Measurements from ENCODE around the gene THPO.

THPO gene

DNA sequence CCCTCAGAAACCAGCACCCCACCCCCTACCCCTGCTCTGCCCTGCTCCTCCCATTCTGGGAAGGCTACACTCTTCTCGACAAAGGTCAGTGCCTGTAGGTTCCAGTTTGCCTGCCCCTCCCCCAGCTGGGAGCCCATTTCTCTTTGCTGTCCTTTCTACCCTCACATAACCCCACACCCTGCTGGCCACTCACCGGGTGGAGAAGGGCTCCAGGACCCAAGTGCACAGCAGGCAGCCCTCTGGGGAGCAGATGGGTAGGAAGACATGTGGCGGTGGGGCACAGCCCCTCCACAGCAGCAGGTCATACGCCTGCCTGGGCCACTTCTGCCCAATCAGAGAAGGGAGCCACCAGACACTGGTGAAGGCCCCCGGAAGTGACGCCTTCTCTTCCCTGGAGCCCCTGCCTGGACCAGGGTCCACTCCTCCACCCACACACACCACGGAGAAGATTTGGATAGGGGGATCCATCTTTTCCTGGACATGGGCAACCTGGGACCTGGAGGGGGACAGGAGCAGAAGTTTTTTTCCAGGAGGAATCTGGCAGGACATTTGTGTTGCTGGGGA, at the start of gene THPO:
Gene THPO (minus strand): TSS at position 326 of the 564 bp plus-strand sequence. CDS start 1,948 bp downstream, outside the sequence.
- peak; percentile 50 for DNase-seq

DNA sequence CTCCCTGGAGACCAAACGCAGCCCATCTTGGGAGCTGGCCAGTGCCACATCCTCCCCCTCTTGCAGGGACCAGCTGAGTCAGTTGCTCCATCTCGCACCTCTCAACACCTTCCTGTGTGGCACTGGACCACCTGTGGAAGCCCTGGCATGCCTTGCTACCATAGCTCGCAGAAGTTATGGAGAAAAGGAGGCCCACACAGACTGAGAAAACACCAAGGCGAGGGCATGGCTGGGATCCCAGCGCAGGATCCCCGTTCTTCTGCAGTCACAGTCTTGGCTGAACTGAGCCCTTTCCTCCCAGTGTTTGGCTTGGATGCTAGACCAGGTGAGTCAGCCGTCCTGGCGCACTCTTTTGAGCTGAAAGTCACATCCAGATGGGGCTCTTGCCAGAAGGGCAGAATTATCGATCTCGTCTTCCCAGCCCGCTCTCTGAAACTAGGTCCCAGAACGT, 48.7 kb upstream of the THPO start:
- DNase-seq, result no peak

DNA sequence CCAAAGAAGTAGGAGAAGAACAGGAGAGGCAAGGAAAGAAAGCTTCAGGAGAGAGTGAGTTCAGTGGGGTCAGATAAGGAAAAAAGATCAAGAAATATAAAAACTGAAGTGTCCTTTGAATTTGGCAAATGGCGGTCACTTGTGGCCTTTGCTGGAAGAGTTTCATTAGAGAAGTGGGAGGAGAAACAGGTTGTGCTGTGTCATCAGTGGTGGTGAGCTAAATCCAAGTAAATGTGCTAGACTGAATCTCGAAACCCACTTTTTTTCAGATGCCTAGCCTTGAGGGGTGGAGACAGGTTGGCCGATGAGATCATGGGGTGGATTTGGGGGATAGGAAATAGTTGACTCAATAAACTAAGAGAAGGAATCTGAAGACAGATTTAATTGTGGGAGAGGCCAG, 45.6 kb upstream of the THPO start:
- no peak for DNase-seq

DNA sequence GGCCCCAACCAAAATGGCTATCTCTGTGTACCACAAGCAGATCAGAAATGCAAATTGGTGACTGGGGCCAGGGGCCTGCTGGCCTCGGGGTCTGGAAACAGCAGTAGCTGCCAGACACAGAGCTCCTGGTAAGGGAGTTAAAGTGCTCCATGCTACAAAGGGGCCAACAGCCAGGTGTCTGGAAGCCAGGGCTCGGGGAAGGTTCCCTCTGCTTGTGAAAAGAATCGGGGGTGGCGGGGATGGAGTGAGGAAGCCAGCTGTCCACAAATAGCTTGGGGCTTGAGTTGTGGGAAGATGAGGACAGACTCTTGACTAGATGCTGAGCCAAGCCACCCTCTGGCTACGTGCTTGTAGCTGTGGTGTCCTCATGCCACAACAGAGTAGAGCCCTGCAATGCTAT, 41.2 kb upstream of the THPO start:
- no peak for DNase-seq

DNA sequence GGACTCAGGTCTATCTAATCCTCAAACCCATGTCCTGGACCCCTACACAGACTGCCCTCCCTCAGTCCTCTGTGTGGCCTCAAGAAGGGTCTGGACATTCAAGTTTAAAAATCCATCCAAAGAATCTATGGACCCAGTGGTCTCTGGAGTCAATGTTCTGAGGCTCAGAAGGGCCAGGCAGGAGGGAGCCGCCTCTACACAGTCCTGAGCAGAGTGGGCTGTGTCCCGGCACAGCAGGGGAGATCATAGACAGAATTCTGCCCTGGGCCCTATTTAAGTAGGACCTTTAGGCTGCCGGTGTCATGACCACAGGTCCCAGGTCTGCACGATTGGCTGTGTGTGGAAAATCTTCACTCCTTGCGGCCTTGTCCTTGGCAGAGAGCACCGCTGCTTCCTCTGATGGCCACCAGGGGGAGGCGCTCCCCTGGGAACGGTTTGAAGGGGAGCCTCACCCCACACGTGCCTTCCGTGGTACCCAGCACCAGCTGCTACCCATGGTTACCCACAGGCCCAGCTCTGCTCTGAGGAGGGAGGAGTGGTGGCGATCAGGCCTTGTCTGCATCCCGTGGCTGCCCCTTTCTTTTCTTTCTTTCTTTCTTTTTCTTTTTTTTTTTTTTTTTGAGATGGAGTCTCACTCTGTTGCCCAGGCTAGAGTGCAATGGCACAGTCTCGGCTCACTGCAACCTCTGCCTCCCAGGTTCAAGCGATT, 39.8 kb upstream of the THPO start:
- no peak for DNase-seq

- no peak for DNase-seq
These were observed 37.1 kb upstream of the THPO start for GRCh38 chr3:184415203-184415490.

DNA sequence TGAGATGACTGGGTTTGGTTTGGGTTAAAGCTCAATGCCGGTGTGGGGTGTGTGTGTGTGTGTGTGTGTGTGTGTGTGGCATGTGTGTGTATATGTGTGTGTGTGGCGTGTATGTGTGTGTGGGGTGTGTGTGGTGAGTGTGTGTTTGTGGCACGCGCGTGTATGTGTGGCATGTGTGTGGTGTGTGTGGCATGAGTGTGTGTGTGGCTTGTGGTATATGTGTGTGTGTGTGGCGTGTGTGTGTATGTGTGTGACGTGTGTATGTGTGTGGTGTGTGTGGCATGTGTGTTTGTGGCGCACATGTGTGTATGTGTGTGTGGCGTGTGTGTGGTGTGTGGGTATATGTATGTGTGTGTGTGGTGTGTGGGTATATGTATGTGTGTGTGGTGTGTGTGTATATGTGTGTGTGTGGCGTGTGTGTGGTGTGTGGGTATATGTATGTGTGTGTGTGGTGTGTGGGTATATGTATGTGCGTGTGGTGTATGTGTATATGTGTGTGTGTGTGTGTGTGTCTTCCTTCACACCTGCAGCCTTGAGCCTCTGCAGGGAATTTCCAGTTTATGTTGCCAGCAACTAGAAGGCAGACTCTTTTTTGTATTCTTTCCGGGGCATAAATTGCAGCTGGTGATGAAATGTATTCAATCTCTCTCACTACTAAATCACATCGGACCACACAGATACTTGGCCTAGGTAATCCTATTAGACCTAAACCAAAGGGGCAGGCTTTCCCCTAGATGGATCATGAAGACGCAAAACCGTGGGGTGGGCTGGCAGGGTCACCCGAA, 36.6 kb upstream of the THPO start:
- no peak for DNase-seq

- DNase-seq, result no peak
These were observed 32.0 kb upstream of the THPO start for GRCh38 chr3:184409946-184410500.

GRCh38 chr3:184409331-184409926, 31.4 kb upstream of the THPO start:
- DNase-seq, result no peak

- no peak for DNase-seq
These were observed 27.3 kb upstream of the THPO start for GRCh38 chr3:184405075-184406030.

DNA sequence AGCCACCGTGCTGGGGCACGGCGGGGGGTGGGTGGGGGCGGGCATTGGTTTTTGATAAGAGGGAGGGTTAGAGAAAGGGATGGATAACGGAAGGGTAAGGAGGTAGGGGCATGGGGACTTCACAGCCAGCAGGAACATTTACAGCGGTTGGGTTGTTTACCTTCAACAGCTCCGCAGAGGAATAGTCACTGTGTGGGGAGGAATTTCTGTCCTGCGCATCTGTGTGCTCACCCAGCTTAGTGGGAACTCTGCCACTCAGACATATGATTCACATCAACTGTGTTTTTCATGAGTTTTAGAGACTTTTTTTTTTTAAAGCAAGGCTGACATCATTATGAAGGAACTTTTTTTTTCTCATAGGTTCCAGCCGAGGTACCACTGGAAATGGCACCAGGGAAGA, 21.4 kb upstream of the THPO start:
- DNase-seq, result no peak

DNA sequence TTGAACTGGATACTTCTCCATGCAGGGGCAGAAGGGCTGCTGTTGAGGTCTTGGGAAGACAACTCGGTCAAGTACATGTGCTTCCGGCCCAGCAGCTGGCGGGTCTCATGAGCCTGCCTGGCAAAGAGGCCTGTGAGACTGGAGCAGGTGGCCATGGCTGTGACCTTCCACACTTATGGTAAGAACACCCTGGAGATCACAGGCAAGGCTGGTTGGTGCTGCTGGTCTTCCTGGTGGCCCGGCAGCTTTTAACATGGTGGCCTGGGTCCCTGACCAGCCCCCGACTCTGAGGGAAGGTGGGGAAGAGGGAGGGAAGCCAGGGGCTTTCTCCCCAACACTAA, 17.3 kb upstream of the THPO start:
- DNase-seq, result no peak

- DNase-seq, result no peak
These were observed 13.3 kb upstream of the THPO start for GRCh38 chr3:184391266-184391665.

- no peak for DNase-seq
These were observed 12.0 kb upstream of the THPO start for GRCh38 chr3:184389935-184390528.

- DNase-seq, result no peak
These were observed 11.4 kb upstream of the THPO start for GRCh38 chr3:184389384-184389783.

GRCh38 chr3:184388936-184389230, 10.9 kb upstream of the THPO start:
- no peak for DNase-seq

GRCh38 chr3:184388164-184388935, 10.3 kb upstream of the THPO start:
- no peak for DNase-seq

- DNase-seq, result no peak
These were observed 9.2 kb upstream of the THPO start for GRCh38 chr3:184387174-184387714.

- no peak for DNase-seq
These were observed 8.2 kb upstream of the THPO start for GRCh38 chr3:184386047-184386806.

DNA sequence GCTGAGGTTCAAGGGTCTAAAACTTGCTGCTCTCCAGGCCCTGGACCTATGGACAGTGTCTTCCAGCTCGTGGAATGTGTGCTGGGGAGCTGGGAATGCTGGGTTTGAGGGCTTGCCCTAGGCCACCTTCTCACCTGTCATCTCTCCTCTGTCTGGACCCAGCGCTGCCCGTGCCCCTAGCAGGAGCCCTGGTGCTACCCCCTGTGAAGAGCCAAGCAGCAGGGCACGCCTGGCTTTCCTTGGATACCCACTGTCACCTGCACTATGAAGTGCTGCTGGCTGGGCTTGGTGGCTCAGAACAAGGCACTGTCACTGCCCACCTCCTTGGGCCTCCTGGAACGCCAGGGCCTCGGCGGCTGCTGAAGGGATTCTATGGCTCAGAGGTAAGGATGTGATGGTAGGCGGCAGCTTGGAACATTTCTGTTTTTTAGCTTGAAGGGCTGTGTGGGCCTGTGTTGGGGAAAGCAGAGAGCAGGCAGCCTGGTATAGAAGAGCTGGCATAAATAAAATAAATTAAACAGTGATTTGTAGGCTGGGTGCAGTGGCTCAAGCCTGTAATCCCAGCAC, 6.9 kb upstream of the THPO start:
- no peak for DNase-seq
